ENCODE data around the gene CDC45.

The CDC45 gene, protein sequence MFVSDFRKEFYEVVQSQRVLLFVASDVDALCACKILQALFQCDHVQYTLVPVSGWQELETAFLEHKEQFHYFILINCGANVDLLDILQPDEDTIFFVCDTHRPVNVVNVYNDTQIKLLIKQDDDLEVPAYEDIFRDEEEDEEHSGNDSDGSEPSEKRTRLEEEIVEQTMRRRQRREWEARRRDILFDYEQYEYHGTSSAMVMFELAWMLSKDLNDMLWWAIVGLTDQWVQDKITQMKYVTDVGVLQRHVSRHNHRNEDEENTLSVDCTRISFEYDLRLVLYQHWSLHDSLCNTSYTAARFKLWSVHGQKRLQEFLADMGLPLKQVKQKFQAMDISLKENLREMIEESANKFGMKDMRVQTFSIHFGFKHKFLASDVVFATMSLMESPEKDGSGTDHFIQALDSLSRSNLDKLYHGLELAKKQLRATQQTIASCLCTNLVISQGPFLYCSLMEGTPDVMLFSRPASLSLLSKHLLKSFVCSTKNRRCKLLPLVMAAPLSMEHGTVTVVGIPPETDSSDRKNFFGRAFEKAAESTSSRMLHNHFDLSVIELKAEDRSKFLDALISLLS

DNA sequence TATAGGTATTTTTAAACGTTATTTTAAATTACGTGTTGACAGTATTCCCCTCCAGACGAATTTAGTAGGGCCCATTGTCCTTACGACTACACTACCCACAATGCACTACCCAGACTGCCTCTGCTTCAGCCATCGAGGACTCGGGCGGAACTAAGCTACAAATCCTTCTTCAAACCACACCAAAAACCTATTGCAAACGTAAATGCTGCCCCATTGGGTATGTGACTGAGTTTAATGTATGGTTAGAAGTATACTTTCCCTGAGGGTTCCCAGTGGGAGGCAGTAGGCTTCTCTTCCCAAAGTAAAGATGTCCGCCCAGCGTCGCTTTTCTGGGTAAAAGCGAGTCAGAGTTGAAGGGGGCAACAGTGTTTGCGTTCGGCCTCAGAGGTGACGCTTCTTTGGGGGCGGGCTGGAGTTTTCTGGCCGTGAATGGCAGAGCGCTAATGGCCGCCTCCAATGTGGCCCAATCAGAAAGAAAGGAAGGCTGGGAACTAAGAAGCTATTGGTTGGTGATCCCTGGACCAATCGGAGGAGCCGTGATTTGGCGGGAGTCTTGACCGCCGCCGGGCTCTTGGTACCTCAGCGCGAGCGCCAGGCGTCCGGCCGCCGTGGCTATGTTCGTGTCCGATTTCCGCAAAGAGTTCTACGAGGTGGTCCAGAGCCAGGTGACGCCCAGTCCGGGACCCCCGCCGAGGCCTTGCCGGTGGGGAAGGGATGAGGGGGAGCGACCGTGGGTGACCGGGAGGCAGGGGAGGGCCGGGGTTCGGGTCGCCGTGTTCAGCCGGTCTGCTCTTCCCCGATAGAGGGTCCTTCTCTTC, at the start of gene CDC45:
TSS of gene CDC45 (plus strand) at position 566 of the 818 bp plus-strand sequence. CDS start at position 615, 49 bp downstream.
- H3K4me1 ChIP-seq (ENCODE audit: control insufficient read depth, low read length): peaks cover 19% of the 10 kb centered on the region
- H3K9me3 ChIP-seq (ENCODE audit: control insufficient read depth, insufficient read depth, low read length): no peaks in the 10 kb centered on the region
- H3K9me2 ChIP-seq (replicated peaks; ENCODE audit: control insufficient read depth, low read length): no peaks in the 10 kb centered on the region
- H3K4me2 ChIP-seq (ENCODE audit: low read length): peak within 1 kb of the TSS; percentile 90
- TF ChIP-seq, protein P1, sequence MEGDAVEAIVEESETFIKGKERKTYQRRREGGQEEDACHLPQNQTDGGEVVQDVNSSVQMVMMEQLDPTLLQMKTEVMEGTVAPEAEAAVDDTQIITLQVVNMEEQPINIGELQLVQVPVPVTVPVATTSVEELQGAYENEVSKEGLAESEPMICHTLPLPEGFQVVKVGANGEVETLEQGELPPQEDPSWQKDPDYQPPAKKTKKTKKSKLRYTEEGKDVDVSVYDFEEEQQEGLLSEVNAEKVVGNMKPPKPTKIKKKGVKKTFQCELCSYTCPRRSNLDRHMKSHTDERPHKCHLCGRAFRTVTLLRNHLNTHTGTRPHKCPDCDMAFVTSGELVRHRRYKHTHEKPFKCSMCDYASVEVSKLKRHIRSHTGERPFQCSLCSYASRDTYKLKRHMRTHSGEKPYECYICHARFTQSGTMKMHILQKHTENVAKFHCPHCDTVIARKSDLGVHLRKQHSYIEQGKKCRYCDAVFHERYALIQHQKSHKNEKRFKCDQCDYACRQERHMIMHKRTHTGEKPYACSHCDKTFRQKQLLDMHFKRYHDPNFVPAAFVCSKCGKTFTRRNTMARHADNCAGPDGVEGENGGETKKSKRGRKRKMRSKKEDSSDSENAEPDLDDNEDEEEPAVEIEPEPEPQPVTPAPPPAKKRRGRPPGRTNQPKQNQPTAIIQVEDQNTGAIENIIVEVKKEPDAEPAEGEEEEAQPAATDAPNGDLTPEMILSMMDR (IDR thresholded peaks at IDR 0.05; ENCODE audit: low read depth, low read length, poor library complexity, severe bottlenecking): no peak
- TF ChIP-seq EZH2phosphoT487 (IDR thresholded peaks at IDR 0.05; ENCODE audit: borderline replicate concordance, low read length): no peak
- H4K20me1 ChIP-seq (ENCODE audit: control insufficient read depth, insufficient read depth, low read depth, low read length): peaks cover 17% of the 10 kb centered on the region; the same call in 1 of the 2 replicates
- H3K79me2 ChIP-seq (ENCODE audit: control insufficient read depth, low read length): peaks cover 77% of the 10 kb centered on the region
- no peaks in the 10 kb centered on the region for H3F3A ChIP-seq (ENCODE audit: control insufficient read depth, insufficient read depth)
- peaks cover 65% of the 10 kb centered on the region for H3K36me3 ChIP-seq (ENCODE audit: control insufficient read depth, low read length)
- peak within 1 kb of the TSS; percentile 99 for H3K4me3 ChIP-seq (ENCODE audit: low read length)
- no peaks in the 10 kb centered on the region for H3K27me3 ChIP-seq (ENCODE audit: control insufficient read depth, low read length)
- peak within 1 kb of the TSS; percentile 82 for H3K27ac ChIP-seq (ENCODE audit: low read depth, low read length)

DNA sequence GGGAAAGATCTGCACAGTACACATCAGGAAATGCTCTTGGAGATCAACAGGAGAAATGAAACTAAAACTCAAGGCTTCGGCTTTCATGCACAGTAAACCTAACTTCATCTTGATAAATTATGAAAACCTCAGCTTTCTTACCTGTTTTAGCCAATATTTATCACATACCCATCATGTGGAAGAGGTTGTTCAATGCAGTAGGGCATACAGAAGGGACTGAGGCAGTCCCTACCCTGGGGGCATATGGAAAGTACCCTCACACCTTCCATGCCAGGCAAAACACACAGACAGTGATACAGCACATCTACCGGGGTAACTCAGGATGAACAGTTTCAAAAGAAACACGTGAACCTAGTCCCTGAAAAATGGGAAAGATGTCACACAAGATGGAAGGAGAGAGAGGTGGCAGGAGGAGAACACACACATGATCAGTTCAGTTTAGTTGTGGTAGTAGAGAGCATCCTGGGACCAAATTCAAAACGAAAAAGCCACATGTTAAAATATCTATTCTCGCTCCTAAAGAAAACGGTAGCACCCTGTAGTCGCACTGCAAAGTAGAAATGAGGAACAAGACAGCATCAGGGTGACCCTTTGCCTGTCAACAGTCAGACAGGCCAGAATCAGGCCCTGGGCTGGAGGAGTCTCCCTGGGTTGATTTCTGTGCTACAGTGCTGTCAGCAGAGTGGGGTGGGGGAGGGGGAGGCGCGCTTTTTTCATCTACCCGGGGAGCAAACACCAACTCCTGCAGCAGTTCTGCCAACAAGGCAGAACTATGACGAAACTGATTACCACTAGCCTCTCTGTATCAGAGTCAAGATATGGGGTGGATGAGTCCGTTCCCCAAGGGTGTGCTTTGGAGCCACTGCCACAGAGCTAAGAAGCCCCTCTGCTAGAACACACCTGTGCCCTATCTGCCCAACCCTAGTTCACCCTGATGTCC, 49.5 kb upstream of the CDC45 start:
- peak overlapping the region; percentile 92 for H3K4me2 ChIP-seq (ENCODE audit: low read length)
- peaks cover 25% of the 10 kb centered on the region for H4K20me1 ChIP-seq (ENCODE audit: control insufficient read depth, insufficient read depth, low read depth, low read length)
- H3K27me3 ChIP-seq (ENCODE audit: control insufficient read depth, low read length): no peaks in the 10 kb centered on the region
- H3K4me3 ChIP-seq (ENCODE audit: low read length): peak overlapping the region; percentile 96
- no peaks in the 10 kb centered on the region for H3K9me3 ChIP-seq (ENCODE audit: control insufficient read depth, insufficient read depth, low read length)
- peak overlapping the region; percentile 36 for H3K27ac ChIP-seq (ENCODE audit: low read depth, low read length)
- H3K79me2 ChIP-seq (ENCODE audit: control insufficient read depth, low read length): peaks cover 84% of the 10 kb centered on the region
- TF ChIP-seq EZH2phosphoT487 (IDR thresholded peaks at IDR 0.05; ENCODE audit: borderline replicate concordance, low read length): no peak
- peaks cover 59% of the 10 kb centered on the region for H3K36me3 ChIP-seq (ENCODE audit: control insufficient read depth, low read length)
- H3F3A ChIP-seq (ENCODE audit: control insufficient read depth, insufficient read depth): peaks cover 8% of the 10 kb centered on the region
- H3K4me1 ChIP-seq (ENCODE audit: control insufficient read depth, low read length): peaks cover 33% of the 10 kb centered on the region
- H3K9me2 ChIP-seq (replicated peaks; ENCODE audit: control insufficient read depth, low read length): no peaks in the 10 kb centered on the region

DNA sequence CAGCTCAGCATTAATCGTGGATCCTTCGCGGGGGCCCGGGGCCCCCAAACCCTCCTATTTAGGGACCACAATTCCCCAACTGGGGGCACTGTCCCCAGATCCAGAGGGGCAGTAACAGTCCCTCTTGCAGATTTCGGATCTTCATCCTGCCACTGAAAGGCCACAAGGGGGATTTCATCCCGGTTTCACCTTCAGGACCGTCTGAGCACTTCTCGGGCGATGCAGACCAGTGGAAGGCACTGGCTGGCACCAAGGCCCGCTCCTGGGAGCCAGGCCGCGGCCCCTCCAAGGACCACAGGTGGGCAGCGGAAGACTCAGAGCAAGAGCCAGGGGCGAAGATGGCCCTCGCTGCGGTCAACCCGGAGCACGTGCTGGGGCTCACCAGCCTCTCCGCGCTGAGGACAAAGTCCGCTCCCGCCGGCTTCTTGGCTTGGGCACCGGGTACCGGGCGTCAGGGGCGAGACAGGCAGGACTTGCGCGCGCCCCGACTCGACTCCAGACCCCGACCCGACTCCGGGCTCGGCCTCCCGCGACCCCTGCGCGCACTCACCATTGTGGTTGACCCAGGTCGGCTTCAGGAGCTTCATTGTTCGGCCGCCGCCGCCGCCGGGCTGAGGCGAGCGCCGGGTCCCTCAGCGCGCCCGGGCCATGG, 48.7 kb upstream of the CDC45 start:
- Histone ChIP-seq H3K9me2 (replicated peaks; ENCODE audit: control insufficient read depth, low read length) (no peaks in the 10 kb centered on the region), H3K4me1 (ENCODE audit: control insufficient read depth, low read length) (peaks cover 37% of the 10 kb centered on the region), H3K4me2 (ENCODE audit: low read length) (peak overlapping the region; percentile 92), H3K79me2 (ENCODE audit: control insufficient read depth, low read length) (peaks cover 79% of the 10 kb centered on the region), H4K20me1 (ENCODE audit: control insufficient read depth, insufficient read depth, low read depth, low read length) (peaks cover 25% of the 10 kb centered on the region), H3F3A (ENCODE audit: control insufficient read depth, insufficient read depth) (peaks cover 14% of the 10 kb centered on the region), H3K4me3 (ENCODE audit: low read length) (peak overlapping the region; percentile 96), H3K27me3 (ENCODE audit: control insufficient read depth, low read length) (no peaks in the 10 kb centered on the region), H3K9me3 (ENCODE audit: control insufficient read depth, insufficient read depth, low read length) (no peaks in the 10 kb centered on the region), H3K36me3 (ENCODE audit: control insufficient read depth, low read length) (peaks cover 64% of the 10 kb centered on the region), H3K27ac (ENCODE audit: low read depth, low read length) (peak overlapping the region; percentile 36)
- no peak for TF ChIP-seq EZH2phosphoT487 (IDR thresholded peaks at IDR 0.05; ENCODE audit: borderline replicate concordance, low read length)
- TF ChIP-seq, protein P1 (IDR thresholded peaks at IDR 0.05; ENCODE audit: low read depth, low read length, poor library complexity, severe bottlenecking): peak; percentile 37
